Fibroblast of villous mesenchyme (primary cell): ENCODE results near the gene TNP2. TPM values are rescaled to one million over a fixed set of nuclear protein-coding genes. Genes with fewer than 3 reads are reported as not detected.
A peak's percentile ranks its signal among the peaks of the same experiment; 100 is the strongest.

ENCODE experiments used
- DNase-seq: peaks from one replicate; pipeline ENCODE4 v3.0.0-alpha.2; 2010; ENCODE audit warnings: low read depth
- H3K4me3 ChIP-seq: 2 replicates; pipeline ENCODE4 v1.5.1; 2011; ENCODE audit warnings: low read depth, mild to moderate bottlenecking, low read length
- total RNA-seq: library from RNA; depleted of rRNA; stranded (reverse); fragments of >200 nt; gene quantifications from 2 replicates; pipeline ENCODE4 v1.2.3, GENCODE V29; 2012
- TF ChIP-seq, protein P1 (sequence below): IDR thresholded peaks from 2 replicates; pipeline ENCODE4 v1.5.1; 2012; ENCODE audit warnings: low read depth, mild to moderate bottlenecking, low read length; ENCODE audit not compliant: insufficient read depth

The TNP2 gene
- total RNA-seq, 1 donor: not detected

DNA sequence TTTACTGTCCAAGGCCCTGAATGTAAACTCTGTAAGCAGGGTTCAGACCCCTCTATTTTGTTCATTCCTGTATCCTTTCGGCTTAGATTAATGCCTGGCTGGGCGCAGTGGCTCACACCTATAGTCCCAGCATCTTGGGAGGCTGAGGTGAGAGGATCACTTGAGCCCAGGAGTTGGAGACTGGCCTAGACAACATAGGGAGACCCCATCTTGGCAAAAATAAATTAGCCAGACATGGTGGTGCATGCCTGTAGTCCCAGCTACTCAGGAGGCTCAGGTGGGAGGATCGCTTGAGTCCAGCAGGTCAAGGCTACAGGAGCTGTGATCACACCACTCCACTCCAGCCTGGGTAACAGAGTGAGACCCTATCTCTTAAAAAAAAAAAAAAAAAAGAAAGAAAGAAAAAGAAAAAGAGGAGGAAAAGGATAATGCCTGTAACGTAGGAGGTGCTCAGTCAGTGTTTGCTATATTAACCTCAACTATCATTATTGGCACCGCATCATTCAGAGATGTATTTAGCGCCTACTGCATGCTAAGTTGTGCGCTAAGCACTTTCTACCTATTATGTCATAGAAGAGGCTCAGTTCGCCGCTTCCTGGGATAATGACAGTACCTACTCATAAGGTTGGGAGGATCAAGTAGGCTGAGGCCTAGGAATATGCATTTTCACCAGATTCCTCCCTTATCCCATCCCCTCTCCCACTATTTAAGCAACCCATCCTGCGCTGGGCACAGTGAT, 18.2 kb downstream of the TNP2 start:
- no peak overlapping the region for H3K4me3 ChIP-seq
- TF ChIP-seq, protein P1, sequence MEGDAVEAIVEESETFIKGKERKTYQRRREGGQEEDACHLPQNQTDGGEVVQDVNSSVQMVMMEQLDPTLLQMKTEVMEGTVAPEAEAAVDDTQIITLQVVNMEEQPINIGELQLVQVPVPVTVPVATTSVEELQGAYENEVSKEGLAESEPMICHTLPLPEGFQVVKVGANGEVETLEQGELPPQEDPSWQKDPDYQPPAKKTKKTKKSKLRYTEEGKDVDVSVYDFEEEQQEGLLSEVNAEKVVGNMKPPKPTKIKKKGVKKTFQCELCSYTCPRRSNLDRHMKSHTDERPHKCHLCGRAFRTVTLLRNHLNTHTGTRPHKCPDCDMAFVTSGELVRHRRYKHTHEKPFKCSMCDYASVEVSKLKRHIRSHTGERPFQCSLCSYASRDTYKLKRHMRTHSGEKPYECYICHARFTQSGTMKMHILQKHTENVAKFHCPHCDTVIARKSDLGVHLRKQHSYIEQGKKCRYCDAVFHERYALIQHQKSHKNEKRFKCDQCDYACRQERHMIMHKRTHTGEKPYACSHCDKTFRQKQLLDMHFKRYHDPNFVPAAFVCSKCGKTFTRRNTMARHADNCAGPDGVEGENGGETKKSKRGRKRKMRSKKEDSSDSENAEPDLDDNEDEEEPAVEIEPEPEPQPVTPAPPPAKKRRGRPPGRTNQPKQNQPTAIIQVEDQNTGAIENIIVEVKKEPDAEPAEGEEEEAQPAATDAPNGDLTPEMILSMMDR: no peak
- peak; percentile 28 for DNase-seq

DNA sequence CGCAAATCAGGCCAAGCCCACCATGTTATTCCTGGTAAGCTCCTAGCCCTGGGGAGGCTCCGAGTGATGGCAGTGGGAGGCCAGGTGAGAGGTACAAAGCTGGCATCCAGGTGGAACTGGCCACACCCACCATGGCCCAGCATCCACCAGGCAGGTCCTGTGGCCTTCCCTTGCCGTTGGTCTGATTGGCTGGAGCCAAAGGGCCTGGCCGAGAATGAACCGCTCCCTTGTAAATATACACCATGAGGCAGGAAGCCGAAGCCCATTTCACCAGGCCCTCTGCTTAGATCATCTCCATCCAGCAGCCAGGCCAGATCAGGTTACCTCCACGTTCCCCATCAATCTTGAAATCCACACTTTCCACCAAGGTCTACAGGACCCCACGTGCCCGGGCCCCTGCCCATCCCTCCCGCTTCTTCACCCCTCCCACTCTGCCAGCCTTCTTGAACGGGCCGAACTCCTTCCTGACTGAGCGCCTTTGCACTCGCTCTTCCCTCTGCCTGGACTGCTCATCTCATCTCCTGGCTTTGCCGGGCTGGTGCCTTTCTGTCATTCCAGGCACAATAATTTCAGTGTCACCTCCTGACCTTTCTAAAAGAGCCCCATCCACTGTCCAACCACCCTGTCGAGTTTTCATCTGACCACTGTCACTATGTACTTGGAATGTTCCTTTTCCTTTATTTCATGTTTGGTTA, 18.9 kb downstream of the TNP2 start:
- TF ChIP-seq, protein P1: no peak
- H3K4me3 ChIP-seq: no peak overlapping the region
- peak; percentile 44 for DNase-seq

DNA sequence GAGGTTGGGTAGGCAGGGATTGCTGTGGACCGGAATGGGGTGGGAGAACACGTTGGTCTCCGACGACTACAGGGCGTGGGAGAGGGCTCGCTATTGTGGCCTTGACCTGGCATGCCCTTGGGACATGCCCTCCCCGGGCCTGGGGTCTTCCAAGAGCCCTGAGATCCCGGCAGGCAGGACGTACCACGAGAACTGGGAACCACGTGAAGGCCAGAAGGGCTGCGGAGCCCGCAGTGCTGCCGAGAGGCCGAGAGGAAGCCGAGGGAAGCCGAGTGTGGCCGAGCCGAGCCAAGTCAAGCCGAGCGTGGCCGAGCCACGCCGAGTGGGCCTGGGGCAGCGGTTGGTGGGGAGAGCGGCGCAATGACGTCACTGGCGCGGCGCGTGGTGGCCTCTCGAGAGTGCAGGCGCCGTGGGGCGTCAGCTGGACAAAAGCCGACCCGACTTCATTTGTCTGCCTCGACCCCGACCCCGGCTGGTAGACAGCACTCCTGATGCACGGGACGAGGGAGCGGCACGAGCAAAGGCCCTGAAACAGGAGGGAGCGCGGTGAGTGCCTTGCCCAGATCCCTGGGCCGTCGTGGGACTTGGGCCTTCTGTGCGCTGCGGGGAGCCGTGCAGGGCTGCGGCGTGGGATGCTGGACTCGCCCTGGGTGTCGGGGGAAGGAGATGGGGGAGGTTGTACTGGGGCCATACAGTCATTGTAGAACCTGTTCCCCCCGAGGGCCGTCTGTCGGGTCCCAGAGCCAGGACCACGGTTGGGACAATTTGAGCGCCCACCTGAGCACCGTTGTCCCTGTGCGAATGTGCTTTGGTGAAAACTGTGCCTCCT, 19.7 kb downstream of the TNP2 start:
- peak; percentile 26 for DNase-seq
- H3K4me3 ChIP-seq: no peak overlapping the region
- TF ChIP-seq, protein P1: no peak

DNA sequence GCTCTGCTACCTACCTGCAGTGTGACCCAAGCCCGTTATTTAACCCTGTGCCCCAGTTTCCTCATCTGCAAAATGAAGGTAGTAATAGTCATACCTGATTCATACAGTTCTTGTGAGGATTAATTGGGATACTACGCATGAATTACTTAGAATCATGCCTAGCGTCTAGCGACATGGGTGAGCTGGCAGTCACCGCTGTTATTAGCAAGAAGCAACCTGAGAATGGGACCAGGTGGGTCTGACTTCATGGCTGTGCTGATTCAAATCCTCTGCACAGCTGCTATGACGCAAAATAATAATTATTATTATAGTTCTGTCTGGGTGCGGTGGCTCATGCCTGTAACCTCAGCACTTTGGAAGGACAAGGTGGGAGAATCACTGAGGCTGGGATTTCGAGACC, 21.0 kb downstream of the TNP2 start:
- TF ChIP-seq, protein P1: no peak
- DNase-seq: no peak
- no peak overlapping the region for H3K4me3 ChIP-seq

DNA sequence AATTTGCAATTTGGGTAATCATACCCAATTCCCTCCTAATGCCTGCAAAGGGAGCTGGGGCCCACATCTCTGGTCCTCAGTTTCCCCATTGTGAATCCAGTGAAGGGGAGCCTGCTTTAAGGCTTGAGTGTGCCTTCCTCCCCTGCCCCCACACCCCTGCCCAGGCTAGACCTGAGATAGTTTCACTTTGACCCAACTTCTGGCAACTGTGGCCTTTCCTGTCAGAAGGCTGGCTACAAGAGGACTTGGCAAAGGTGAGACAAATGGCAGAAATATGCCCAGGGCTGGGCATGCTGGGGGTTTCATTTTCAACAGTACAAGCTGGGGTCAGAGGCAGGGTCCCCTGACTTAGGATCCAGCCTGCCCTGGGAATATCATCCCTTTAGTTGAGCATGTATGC, 23.1 kb downstream of the TNP2 start:
- no peak overlapping the region for H3K4me3 ChIP-seq
- TF ChIP-seq, protein P1: no peak
- DNase-seq: no peak

DNA sequence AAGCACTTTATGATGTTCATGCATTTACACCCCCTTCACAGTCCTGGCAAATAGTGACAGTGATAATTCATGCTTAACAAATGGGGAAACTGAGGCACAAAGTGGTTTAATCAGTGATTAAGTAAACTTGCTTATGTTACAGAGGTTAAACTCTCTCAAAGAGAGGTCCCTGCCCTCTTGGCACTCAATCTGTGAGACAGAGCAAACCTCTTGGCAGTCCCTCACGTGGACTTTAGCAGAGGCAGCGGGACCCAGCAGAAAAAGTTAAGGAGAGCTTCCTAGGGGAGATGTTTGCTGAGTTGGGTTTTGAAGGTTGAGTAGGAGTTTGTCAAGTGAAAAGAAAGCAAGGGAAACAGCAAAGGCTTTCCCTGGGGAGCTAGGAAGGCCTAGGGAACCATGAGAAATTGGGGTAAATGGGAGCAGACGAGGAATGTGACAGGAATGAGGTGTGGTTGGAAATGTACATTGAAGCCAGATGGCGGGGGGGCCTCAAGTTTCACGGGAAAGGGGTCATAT, 23.8 kb downstream of the TNP2 start:
- no peak for DNase-seq
- no peak overlapping the region for H3K4me3 ChIP-seq
- TF ChIP-seq, protein P1: no peak
